GM12878 (cell line): ENCODE results near the gene CCDC74B.
"Not testable (repeated sequence)": the region's sequence is repeated elsewhere in the genome, so short reads cannot be mapped to it uniquely, and the experiment has no call there.

Experiments
- ATF3 ChIP-seq: IDR thresholded peaks from 2 replicates; pipeline ENCODE4 v1.6.1; 2011; ENCODE audit warnings: low read depth, mild to moderate bottlenecking, low read length, moderate library complexity, borderline replicate concordance; ENCODE audit errors: extremely low read depth
- EP300 ChIP-seq, 2 experiments: fragments of 150-350 bp in 1 of 2; IDR thresholded peaks; 2 replicates each; pipeline ENCODE4 v1.6.1; 2011 to 2012; ENCODE audit warnings: low read depth in 2 of 2, low read length in 2 of 2, borderline replicate concordance in 1 of 2, improper control_type of control experiment in 1 of 2, inconsistent platforms in 1 of 2; ENCODE audit not compliant: control insufficient read depth in 1 of 2
- EZH2 ChIP-seq: IDR thresholded peaks from 2 replicates; pipeline ENCODE4 v1.6.1; 2012; ENCODE audit warnings: low read depth, mild to moderate bottlenecking, control low read depth, inconsistent platforms, low read length, borderline replicate concordance; ENCODE audit not compliant: control insufficient read depth
- HDAC2 ChIP-seq: fragments of 200-600 bp; sonication (generic); IDR thresholded peaks from 2 replicates; pipeline ENCODE4 v1.6.1; 2017
- POLR2A ChIP-seq: IDR thresholded peaks from 2 replicates; pipeline ENCODE4 v1.6.1; 2011; ENCODE audit warnings: low read depth, mild to moderate bottlenecking, low read length
- POLR2AphosphoS5 ChIP-seq: IDR thresholded peaks from 2 replicates; pipeline ENCODE4 v1.6.1; 2011; ENCODE audit warnings: mild to moderate bottlenecking, low read length, inconsistent platforms
- REST ChIP-seq: IDR thresholded peaks from 2 replicates; pipeline ENCODE4 v1.6.1; 2012; ENCODE audit warnings: mild to moderate bottlenecking, low read depth, low read length
- RFX5 ChIP-seq: IDR thresholded peaks from 2 replicates; pipeline ENCODE4 v1.6.1; 2011; ENCODE audit warnings: low read depth, low read length, improper control_type of control experiment
- SMARCA5 ChIP-seq: fragments of 450-650 bp; IDR thresholded peaks from 2 replicates; pipeline ENCODE4 v1.6.1; 2017; ENCODE audit warnings: mild to moderate bottlenecking
- TCF12 ChIP-seq: IDR thresholded peaks from 2 replicates; pipeline ENCODE4 v1.6.1; 2011; ENCODE audit warnings: low read depth, mild to moderate bottlenecking, low read length
- YBX1 ChIP-seq: fragments of 450-650 bp; IDR thresholded peaks from 2 replicates; pipeline ENCODE4 v1.6.1; 2016; ENCODE audit warnings: antibody characterized with exemption
- YY1 ChIP-seq: IDR thresholded peaks from 2 replicates; pipeline ENCODE4 v1.6.1; 2011; ENCODE audit warnings: low read depth, mild to moderate bottlenecking, low read length
- ZNF274 ChIP-seq: IDR thresholded peaks from one replicate; pipeline ENCODE4 v1.8.0; 2011; ENCODE audit not compliant: insufficient read length, insufficient read depth
- TF ChIP-seq, protein P1 (sequence below), 3 experiments: IDR thresholded peaks in 2 of 3; conservative IDR thresholded peaks in 1 of 3; 2 replicates each; pipeline ENCODE4 v1.5.1; 2011; ENCODE audit warnings: low read depth in 3 of 3, low read length in 3 of 3, mild to moderate bottlenecking in 3 of 3, control low read depth in 2 of 3, moderate library complexity in 2 of 3, inconsistent platforms in 1 of 3, mixed read lengths in 1 of 3; ENCODE audit not compliant: control insufficient read depth in 2 of 3, insufficient read depth in 1 of 3; ENCODE audit errors: extremely low read depth in 1 of 3

DNA sequence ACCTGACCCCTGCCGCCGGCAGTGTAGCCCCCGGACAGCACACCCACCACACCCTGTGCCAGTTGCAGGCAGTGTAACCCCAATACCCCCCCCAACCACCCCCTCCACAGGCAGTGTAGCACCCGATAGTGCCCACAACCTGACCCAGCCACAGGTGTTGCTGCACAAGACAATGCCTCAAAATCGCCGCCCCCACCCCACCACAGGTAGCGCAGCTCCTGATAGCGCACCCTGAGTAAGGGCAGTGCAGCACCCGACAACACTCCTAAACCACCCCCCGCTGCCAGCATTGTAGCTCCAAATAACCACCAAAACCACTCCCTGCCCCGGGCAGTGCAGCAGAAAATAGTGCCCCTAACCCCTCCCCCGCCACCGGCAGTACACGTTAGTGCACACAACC lies 16.4 kb downstream of the CCDC74B start:
- TF ChIP-seq, protein P1, sequence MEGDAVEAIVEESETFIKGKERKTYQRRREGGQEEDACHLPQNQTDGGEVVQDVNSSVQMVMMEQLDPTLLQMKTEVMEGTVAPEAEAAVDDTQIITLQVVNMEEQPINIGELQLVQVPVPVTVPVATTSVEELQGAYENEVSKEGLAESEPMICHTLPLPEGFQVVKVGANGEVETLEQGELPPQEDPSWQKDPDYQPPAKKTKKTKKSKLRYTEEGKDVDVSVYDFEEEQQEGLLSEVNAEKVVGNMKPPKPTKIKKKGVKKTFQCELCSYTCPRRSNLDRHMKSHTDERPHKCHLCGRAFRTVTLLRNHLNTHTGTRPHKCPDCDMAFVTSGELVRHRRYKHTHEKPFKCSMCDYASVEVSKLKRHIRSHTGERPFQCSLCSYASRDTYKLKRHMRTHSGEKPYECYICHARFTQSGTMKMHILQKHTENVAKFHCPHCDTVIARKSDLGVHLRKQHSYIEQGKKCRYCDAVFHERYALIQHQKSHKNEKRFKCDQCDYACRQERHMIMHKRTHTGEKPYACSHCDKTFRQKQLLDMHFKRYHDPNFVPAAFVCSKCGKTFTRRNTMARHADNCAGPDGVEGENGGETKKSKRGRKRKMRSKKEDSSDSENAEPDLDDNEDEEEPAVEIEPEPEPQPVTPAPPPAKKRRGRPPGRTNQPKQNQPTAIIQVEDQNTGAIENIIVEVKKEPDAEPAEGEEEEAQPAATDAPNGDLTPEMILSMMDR (IDR thresholded peaks at IDR 0.05 in 2 of 3, conservative IDR thresholded peaks at IDR 0.05 in 1 of 3; ENCODE audit: control insufficient read depth in 2 of 3, extremely low read depth in 1 of 3, insufficient read depth in 1 of 3, low read depth in 3 of 3, low read length in 3 of 3): not testable (repeated sequence)
- not testable (repeated sequence) for TF ChIP-seq HDAC2; ZNF274; ATF3; REST; TCF12; RFX5; YY1; EP300 (IDR thresholded peaks at IDR 0.05; ENCODE audit: borderline replicate concordance in 1 of 2, control insufficient read depth in 1 of 2, low read depth in 2 of 2, low read length in 2 of 2); POLR2A; EZH2; YBX1; SMARCA5; POLR2AphosphoS5
